ENCODE data around the gene CAND2. TPM values are rescaled to one million over a fixed set of nuclear protein-coding genes. Genes with fewer than 3 reads are reported as not detected.

CAND2 gene
- total RNA-seq, 4 donors from 2014 or later, result 0.63 to 4.2 (median 2.8) TPM

GRCh38 chr3:12818773-12819172 is 22.3 kb downstream of the CAND2 start:
- intact Hi-C loops (cut with DNase I; ENCODE audit: low total_unique reads), result no loop called here
- WGBS, 2 donors, result 83 to 85% methylated on average over 5 of the region's 5 CpGs
- H3K4me3 ChIP-seq (ENCODE audit: low read depth, poor library complexity, severe bottlenecking), result no peak overlapping the region
- no peak for DNase-seq (ENCODE audit: low spot score in 2 of 2)
- TF ChIP-seq CTCF (IDR thresholded peaks at IDR 0.05), result no peak
- no peak for TF ChIP-seq POLR2A (IDR thresholded peaks at IDR 0.05)

GRCh38 chr3:12822725-12823373 is 26.4 kb downstream of the CAND2 start:
- TF ChIP-seq CTCF (IDR thresholded peaks at IDR 0.05) (no peak), POLR2A (IDR thresholded peaks at IDR 0.05) (no peak)
- intact Hi-C loops (cut with DNase I; ENCODE audit: low total_unique reads), result no loop called here
- DNase-seq (ENCODE audit: low spot score in 2 of 2), result no peak
- WGBS, 2 donors, result 62 to 64% methylated on average over 8 of the region's 8 CpGs
- no peak overlapping the region for H3K4me3 ChIP-seq (ENCODE audit: low read depth, poor library complexity, severe bottlenecking)

GRCh38 chr3:12824299-12824698 is 27.8 kb downstream of the CAND2 start:
- no peak for DNase-seq (ENCODE audit: low spot score in 2 of 2)
- 86 to 93% methylated on average over 7 of the region's 7 CpGs for WGBS, 2 donors
- no peak overlapping the region for H3K4me3 ChIP-seq (ENCODE audit: low read depth, poor library complexity, severe bottlenecking)
- TF ChIP-seq CTCF (IDR thresholded peaks at IDR 0.05), result no peak
- TF ChIP-seq POLR2A (IDR thresholded peaks at IDR 0.05), result no peak
- intact Hi-C loops (cut with DNase I; ENCODE audit: low total_unique reads), result no loop called here

- 54 to 68% methylated on average over 8 of the region's 8 CpGs for WGBS, 2 donors
- H3K4me3 ChIP-seq (ENCODE audit: low read depth, poor library complexity, severe bottlenecking), result no peak overlapping the region
- TF ChIP-seq CTCF (IDR thresholded peaks at IDR 0.05), result no peak
- no peak for TF ChIP-seq POLR2A (IDR thresholded peaks at IDR 0.05)
- intact Hi-C loops (cut with DNase I; ENCODE audit: low total_unique reads), result no loop called here
- DNase-seq (ENCODE audit: low spot score in 2 of 2), result no peak
Observed at GRCh38 chr3:12825156-12825555, 28.7 kb downstream of the CAND2 start.

- no peak for TF ChIP-seq CTCF (IDR thresholded peaks at IDR 0.05)
- no peak for TF ChIP-seq POLR2A (IDR thresholded peaks at IDR 0.05)
- intact Hi-C loops (cut with DNase I; ENCODE audit: low total_unique reads), result no loop called here
- 72 to 77% methylated on average over 4 of the region's 4 CpGs for WGBS, 2 donors
- no peak for DNase-seq (ENCODE audit: low spot score in 2 of 2)
- H3K4me3 ChIP-seq (ENCODE audit: low read depth, poor library complexity, severe bottlenecking), result no peak overlapping the region
Observed at GRCh38 chr3:12828751-12829150, 32.3 kb downstream of the CAND2 start.

GRCh38 chr3:12829404-12829803 is 32.9 kb downstream of the CAND2 start:
- DNase-seq (ENCODE audit: low spot score in 2 of 2), result no peak
- no peak overlapping the region for H3K4me3 ChIP-seq (ENCODE audit: low read depth, poor library complexity, severe bottlenecking)
- TF ChIP-seq CTCF (IDR thresholded peaks at IDR 0.05), result no peak
- TF ChIP-seq POLR2A (IDR thresholded peaks at IDR 0.05), result no peak
- 84 to 88% methylated on average over 4 of the region's 4 CpGs for WGBS, 2 donors
- intact Hi-C loops (cut with DNase I; ENCODE audit: low total_unique reads), result no loop called here
